Liver (tissue), 9 donors: ENCODE measurements around the gene SPRYD3. TPM values are rescaled to one million over a fixed set of nuclear protein-coding genes. Genes with fewer than 3 reads are reported as not detected.

Experiments
- DNase-seq: peaks from one replicate; pipeline ENCODE4 v3.0.0-alpha.2; 2017; ENCODE audit warnings: low spot score
- H3K27ac ChIP-seq, 2 donors: one replicate each; pipeline ENCODE4 v1.7.0; 2013; ENCODE audit warnings: inconsistent platforms in 2 of 2, low read length in 2 of 2, control low read depth in 1 of 2, low read depth in 1 of 2, mild to moderate bottlenecking in 1 of 2
- H3K27me3 ChIP-seq, 4 donors: one replicate each; pipeline versions ENCODE4 v1.6.1 to v1.7.0; 2013; ENCODE audit warnings: low read length in 3 of 4, inconsistent platforms in 1 of 4, mild to moderate bottlenecking in 1 of 4, moderate library complexity in 1 of 4; ENCODE audit not compliant: control insufficient read depth in 4 of 4, insufficient read depth in 4 of 4
- H3K36me3 ChIP-seq, 4 donors: one replicate each; pipeline versions ENCODE4 v1.6.1 to v1.7.0; 2013; ENCODE audit warnings: low read length in 3 of 4, mild to moderate bottlenecking in 3 of 4, low read depth in 1 of 4, moderate library complexity in 1 of 4; ENCODE audit not compliant: control insufficient read depth in 4 of 4, insufficient read depth in 3 of 4
- H3K4me1 ChIP-seq, 4 donors: one replicate each; pipeline versions ENCODE4 v1.6.1 to v1.7.0; 2013; ENCODE audit warnings: low read length in 3 of 4, mild to moderate bottlenecking in 3 of 4, moderate library complexity in 1 of 4; ENCODE audit not compliant: control insufficient read depth in 4 of 4, insufficient read depth in 4 of 4
- H3K4me3 ChIP-seq, 3 donors: one replicate each; pipeline versions ENCODE4 v1.6.1 to v1.7.0; 2013; ENCODE audit warnings: low read length in 3 of 3, control low read depth in 1 of 3, low read depth in 1 of 3, mild to moderate bottlenecking in 1 of 3
- H3K9ac ChIP-seq, 2 donors: one replicate each; pipeline ENCODE4 v1.7.0; 2013; ENCODE audit warnings: low read length in 2 of 2, mild to moderate bottlenecking in 2 of 2, moderate library complexity in 2 of 2, control low read depth in 1 of 2, low read depth in 1 of 2
- H3K9me3 ChIP-seq, 4 donors: one replicate each; pipeline versions ENCODE4 v1.6.1 to v1.7.0; 2013; ENCODE audit warnings: low read length in 3 of 4; ENCODE audit not compliant: control insufficient read depth in 4 of 4
- CTCF ChIP-seq: fragments of 150-350 bp; IDR thresholded peaks from 2 replicates; pipeline ENCODE4 v1.5.1; 2017; ENCODE audit warnings: improper control_type of control experiment, low read depth, low read length; ENCODE audit not compliant: missing input control
- EGR1 ChIP-seq, 2 donors: IDR thresholded peaks; 2 replicates each; pipeline ENCODE4 v1.6.1; 2016 to 2018; ENCODE audit warnings: antibody characterized with exemption in 2 of 2, low read depth in 2 of 2
- FOXA1 ChIP-seq: IDR thresholded peaks from 2 replicates; pipeline ENCODE4 v1.6.1; 2016; ENCODE audit warnings: antibody characterized with exemption
- FOXA2 ChIP-seq: IDR thresholded peaks from 2 replicates; pipeline ENCODE4 v1.6.1; 2016; ENCODE audit warnings: antibody characterized with exemption
- GABPA ChIP-seq, 2 donors: IDR thresholded peaks in 1 of 2; conservative IDR thresholded peaks in 1 of 2; 2 replicates each; pipeline ENCODE4 v1.6.1; 2016; ENCODE audit warnings: antibody characterized with exemption in 2 of 2, mild to moderate bottlenecking in 1 of 2, moderate library complexity in 1 of 2
- HNF4A ChIP-seq, 2 donors: conservative IDR thresholded peaks; 2 replicates each; pipeline ENCODE4 v1.6.1; 2016; ENCODE audit warnings: antibody characterized with exemption in 2 of 2, mild to moderate bottlenecking in 2 of 2
- HNF4G ChIP-seq: IDR thresholded peaks from 2 replicates; pipeline ENCODE4 v1.6.1; 2016; ENCODE audit warnings: antibody characterized with exemption
- JUND ChIP-seq, 2 donors: IDR thresholded peaks; 2 replicates each; pipeline ENCODE4 v1.6.1; 2016; ENCODE audit warnings: antibody characterized with exemption in 2 of 2
- NR2F2 ChIP-seq: IDR thresholded peaks from 2 replicates; pipeline ENCODE4 v1.6.1; 2016; ENCODE audit warnings: antibody characterized with exemption
- RAD21 ChIP-seq, 2 donors: IDR thresholded peaks; 2 replicates each; pipeline ENCODE4 v1.6.1; 2016; ENCODE audit warnings: antibody characterized with exemption in 2 of 2, mild to moderate bottlenecking in 2 of 2
- RXRA ChIP-seq, 2 donors: IDR thresholded peaks; 2 replicates each; pipeline ENCODE4 v1.6.1; 2017 to 2018; ENCODE audit warnings: antibody characterized with exemption in 2 of 2, mild to moderate bottlenecking in 1 of 2
- SP1 ChIP-seq: IDR thresholded peaks from 2 replicates; pipeline ENCODE4 v1.6.1; 2018; ENCODE audit warnings: antibody characterized with exemption, mild to moderate bottlenecking
- TAF1 ChIP-seq: conservative IDR thresholded peaks from 2 replicates; pipeline ENCODE4 v1.6.1; 2016; ENCODE audit warnings: antibody characterized with exemption, mild to moderate bottlenecking
- YY1 ChIP-seq: IDR thresholded peaks from 2 replicates; pipeline ENCODE4 v1.6.1; 2016; ENCODE audit warnings: antibody characterized with exemption, mild to moderate bottlenecking
- WGBS: extraction: QIAGEN DNeasy Blood & Tissue Kit; methylation state at CpG from one replicate; pipeline ENCODE4 v1.1.7; 2013; 5-methylcytosine and 5-hydroxymethylcytosine counted together
- polyA plus RNA-seq, 2 donors: library from polyadenylated mRNA; stranded (reverse) in 1 of 2; unstranded in 1 of 2; fragments of 200-250 nt in 1 of 2; fragments of >200 nt in 1 of 2; fragmentation: Nextera tagmentation in 1 of 2; extraction: Ambion mirVana in 1 of 2; gene quantifications; one replicate each; pipeline versions ENCODE4 v1.2.1 to v1.2.3, GENCODE V29; 2013 to 2015
- total RNA-seq, 2 donors: library from RNA; depleted of rRNA; stranded (reverse); fragments of >200 nt; gene quantifications; one replicate each; pipeline ENCODE4 v1.2.3, GENCODE V29; 2014
- TF ChIP-seq, protein P1 (sequence below): IDR thresholded peaks from 2 replicates; pipeline ENCODE4 v1.6.1; 2016; ENCODE audit warnings: antibody characterized with exemption, mild to moderate bottlenecking
- TF ChIP-seq, protein P2 (sequence below): IDR thresholded peaks from 2 replicates; pipeline ENCODE4 v1.6.1; 2016; ENCODE audit warnings: antibody characterized with exemption
- TF ChIP-seq, protein P3 (sequence below): IDR thresholded peaks from 2 replicates; pipeline ENCODE4 v1.6.1; 2016; ENCODE audit warnings: antibody characterized with exemption
- TF ChIP-seq, protein P4 (sequence below): IDR thresholded peaks from 2 replicates; pipeline ENCODE4 v1.6.1; 2016; ENCODE audit warnings: antibody characterized with exemption
- donor health status: healthy.
- donor health status: healthy.
- donor health status: healthy.
- donor health status: healthy.
- donor health status: healthy.

SPRYD3 gene
- total and polyA plus RNA-seq, 4 donors: 6.0 to 20.3 (median 13.3) TPM

DNA sequence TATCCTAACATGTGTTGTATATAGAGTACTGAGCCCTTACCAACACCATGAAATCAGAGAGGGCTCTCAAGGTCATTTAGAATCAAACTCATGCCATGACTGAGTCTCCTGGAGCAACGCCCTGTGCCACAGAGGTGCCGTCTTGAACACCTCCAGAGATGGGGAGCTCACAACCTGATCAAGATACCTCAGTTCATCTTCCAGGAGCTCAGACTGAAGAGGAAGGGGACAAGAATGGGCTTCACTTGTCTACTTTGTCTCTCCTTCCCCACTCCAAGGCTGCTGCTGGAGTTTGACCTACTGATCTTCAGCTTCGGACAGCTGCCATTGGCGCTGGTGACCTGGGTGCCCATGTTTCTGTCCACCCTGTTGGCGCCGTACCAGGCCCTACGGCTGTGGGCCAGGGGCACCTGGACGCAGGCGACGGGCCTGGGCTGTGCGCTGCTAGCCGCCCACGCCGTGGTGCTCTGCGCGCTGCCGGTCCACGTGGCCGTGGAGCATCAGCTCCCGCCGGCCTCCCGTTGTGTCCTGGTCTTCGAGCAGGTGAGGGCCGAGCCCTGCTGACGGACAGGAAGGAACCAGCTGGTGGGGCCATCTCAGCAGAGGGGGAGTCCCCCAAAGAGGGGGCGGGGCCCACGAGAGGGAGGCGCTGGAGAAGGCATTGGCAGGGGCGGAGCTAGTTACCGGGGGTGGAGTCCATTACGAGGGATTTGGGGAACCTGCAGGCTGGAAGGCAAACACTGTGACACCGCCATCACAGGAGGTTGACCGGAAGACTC is 36.1 kb upstream of the SPRYD3 start:
- TF ChIP-seq, protein P1, sequence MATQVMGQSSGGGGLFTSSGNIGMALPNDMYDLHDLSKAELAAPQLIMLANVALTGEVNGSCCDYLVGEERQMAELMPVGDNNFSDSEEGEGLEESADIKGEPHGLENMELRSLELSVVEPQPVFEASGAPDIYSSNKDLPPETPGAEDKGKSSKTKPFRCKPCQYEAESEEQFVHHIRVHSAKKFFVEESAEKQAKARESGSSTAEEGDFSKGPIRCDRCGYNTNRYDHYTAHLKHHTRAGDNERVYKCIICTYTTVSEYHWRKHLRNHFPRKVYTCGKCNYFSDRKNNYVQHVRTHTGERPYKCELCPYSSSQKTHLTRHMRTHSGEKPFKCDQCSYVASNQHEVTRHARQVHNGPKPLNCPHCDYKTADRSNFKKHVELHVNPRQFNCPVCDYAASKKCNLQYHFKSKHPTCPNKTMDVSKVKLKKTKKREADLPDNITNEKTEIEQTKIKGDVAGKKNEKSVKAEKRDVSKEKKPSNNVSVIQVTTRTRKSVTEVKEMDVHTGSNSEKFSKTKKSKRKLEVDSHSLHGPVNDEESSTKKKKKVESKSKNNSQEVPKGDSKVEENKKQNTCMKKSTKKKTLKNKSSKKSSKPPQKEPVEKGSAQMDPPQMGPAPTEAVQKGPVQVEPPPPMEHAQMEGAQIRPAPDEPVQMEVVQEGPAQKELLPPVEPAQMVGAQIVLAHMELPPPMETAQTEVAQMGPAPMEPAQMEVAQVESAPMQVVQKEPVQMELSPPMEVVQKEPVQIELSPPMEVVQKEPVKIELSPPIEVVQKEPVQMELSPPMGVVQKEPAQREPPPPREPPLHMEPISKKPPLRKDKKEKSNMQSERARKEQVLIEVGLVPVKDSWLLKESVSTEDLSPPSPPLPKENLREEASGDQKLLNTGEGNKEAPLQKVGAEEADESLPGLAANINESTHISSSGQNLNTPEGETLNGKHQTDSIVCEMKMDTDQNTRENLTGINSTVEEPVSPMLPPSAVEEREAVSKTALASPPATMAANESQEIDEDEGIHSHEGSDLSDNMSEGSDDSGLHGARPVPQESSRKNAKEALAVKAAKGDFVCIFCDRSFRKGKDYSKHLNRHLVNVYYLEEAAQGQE: no peak
- TF ChIP-seq CTCF (no peak), HNF4G (no peak), JUND (IDR thresholded peaks at IDR 0.05) (no peak), TAF1 (no peak), FOXA2 (no peak), FOXA1 (no peak), YY1 (no peak), RXRA (IDR thresholded peaks at IDR 0.05) (no peak), GABPA (IDR thresholded peaks at IDR 0.05 in 1 of 2, conservative IDR thresholded peaks at IDR 0.05 in 1 of 2) (no peak), SP1 (no peak), NR2F2 (no peak), EGR1 (IDR thresholded peaks at IDR 0.05; ENCODE audit: low read depth in 2 of 2) (no peak), HNF4A (conservative IDR thresholded peaks at IDR 0.05) (no peak), RAD21 (IDR thresholded peaks at IDR 0.05) (no peak)
- TF ChIP-seq, protein P2, sequence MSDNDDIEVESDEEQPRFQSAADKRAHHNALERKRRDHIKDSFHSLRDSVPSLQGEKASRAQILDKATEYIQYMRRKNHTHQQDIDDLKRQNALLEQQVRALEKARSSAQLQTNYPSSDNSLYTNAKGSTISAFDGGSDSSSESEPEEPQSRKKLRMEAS: no peak
- TF ChIP-seq, protein P3, sequence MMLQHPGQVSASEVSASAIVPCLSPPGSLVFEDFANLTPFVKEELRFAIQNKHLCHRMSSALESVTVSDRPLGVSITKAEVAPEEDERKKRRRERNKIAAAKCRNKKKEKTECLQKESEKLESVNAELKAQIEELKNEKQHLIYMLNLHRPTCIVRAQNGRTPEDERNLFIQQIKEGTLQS: no peak
- TF ChIP-seq, protein P4, sequence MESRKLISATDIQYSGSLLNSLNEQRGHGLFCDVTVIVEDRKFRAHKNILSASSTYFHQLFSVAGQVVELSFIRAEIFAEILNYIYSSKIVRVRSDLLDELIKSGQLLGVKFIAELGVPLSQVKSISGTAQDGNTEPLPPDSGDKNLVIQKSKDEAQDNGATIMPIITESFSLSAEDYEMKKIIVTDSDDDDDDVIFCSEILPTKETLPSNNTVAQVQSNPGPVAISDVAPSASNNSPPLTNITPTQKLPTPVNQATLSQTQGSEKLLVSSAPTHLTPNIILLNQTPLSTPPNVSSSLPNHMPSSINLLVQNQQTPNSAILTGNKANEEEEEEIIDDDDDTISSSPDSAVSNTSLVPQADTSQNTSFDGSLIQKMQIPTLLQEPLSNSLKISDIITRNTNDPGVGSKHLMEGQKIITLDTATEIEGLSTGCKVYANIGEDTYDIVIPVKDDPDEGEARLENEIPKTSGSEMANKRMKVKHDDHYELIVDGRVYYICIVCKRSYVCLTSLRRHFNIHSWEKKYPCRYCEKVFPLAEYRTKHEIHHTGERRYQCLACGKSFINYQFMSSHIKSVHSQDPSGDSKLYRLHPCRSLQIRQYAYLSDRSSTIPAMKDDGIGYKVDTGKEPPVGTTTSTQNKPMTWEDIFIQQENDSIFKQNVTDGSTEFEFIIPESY: no peak
- Histone ChIP-seq H3K27ac (no peak overlapping the region), H3K9ac (no peak overlapping the region), H3K4me3 (no peak overlapping the region), H3K27me3 (no peaks in the 10 kb centered on the region), H3K4me1 (no peaks in the 10 kb centered on the region), H3K9me3 (no peaks in the 10 kb centered on the region), H3K36me3 (no peaks in the 10 kb centered on the region)
- DNase-seq: no peak
- WGBS: 92% methylated on average over 33 of the region's 33 CpGs
